Measurements from ENCODE around the gene APOL3.
"Not testable (repeated sequence)": the region's sequence is repeated elsewhere in the genome, so short reads cannot be mapped to it uniquely, and the experiment has no call there.

APOL3 gene

GRCh38 chr22:36124666-36125065 is 35.9 kb downstream of the APOL3 start:
- no peak overlapping the region for H3K4me3 ChIP-seq (ENCODE audit: low read depth, low read length)
- DNase-seq (ENCODE audit: low read depth, low spot score), result no peak
- TF ChIP-seq, protein P1, sequence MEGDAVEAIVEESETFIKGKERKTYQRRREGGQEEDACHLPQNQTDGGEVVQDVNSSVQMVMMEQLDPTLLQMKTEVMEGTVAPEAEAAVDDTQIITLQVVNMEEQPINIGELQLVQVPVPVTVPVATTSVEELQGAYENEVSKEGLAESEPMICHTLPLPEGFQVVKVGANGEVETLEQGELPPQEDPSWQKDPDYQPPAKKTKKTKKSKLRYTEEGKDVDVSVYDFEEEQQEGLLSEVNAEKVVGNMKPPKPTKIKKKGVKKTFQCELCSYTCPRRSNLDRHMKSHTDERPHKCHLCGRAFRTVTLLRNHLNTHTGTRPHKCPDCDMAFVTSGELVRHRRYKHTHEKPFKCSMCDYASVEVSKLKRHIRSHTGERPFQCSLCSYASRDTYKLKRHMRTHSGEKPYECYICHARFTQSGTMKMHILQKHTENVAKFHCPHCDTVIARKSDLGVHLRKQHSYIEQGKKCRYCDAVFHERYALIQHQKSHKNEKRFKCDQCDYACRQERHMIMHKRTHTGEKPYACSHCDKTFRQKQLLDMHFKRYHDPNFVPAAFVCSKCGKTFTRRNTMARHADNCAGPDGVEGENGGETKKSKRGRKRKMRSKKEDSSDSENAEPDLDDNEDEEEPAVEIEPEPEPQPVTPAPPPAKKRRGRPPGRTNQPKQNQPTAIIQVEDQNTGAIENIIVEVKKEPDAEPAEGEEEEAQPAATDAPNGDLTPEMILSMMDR (IDR thresholded peaks at IDR 0.05; ENCODE audit: insufficient read depth, low read length, missing control alignments), result no peak
- ChIA-PET POLR2A (interaction anchor here (0.6 kb wide), 1 partner anchor 195 kb away, joined by 3 read pairs; no protein-coding TSS in a partner anchor), CTCF (interaction anchor here (0.6 to 6.0 kb wide), 55 partner anchors 9 to 773 kb away, joined by 3 to 61 read pairs (median 4); partner anchors contain the start of gene APOL6)

DNA sequence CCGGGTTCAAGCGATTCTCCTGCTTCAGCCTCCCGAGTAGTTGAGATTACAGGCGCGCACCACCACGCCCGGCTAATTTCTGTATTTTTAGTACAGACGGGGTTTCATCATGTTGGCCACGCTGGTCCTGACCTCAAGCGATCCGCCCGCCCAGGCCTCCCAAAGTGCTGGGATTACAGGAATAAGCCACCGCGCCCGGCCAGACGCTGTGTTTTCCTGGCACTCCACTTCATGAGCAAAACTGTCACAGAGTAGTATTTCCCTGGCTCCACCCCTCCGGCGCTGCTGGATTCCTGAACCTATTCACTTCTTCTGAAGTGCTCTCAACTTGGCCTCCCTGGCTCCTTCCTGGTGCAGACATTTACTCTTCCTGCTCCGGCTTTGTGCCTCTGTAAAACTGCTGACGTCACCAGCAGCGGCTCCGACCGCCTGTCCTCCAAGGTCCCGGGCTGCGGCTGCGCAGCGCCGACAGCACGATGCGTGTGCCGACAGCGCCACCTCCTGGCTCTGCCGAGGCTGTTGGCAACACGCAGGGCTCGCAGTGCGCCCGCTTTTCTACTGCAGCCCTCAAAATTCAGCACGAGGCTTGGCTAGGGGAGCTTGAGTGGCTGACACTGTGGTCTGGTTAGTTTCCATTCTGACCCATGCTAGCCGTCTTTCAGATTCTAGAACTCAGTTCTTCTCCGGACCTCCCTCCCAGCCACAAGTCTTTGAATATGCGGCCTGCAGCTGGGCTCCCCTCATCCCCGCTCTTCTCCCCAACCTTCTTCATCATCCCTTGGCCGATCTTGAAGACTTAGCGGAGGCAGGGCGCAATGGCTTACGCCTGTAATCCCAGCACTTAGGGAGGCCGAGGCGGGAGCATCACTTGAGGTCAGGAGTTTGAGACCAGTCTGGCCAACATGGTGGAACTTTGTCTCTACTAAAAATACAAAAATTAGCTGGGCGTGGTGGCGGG is 36.6 kb downstream of the APOL3 start:
- CTCF ChIA-PET, result interaction anchor here (0.6 to 6.0 kb wide), 52 partner anchors 9 to 693 kb away, joined by 3 to 61 read pairs (median 4); partner anchors contain the start of gene APOL6
- TF ChIP-seq, protein P1 (IDR thresholded peaks at IDR 0.05; ENCODE audit: insufficient read depth, low read length, missing control alignments), result peak; percentile 99
- POLR2A ChIA-PET, result interaction anchor here (0.6 kb wide), 1 partner anchor 194 kb away, joined by 3 read pairs; no protein-coding TSS in a partner anchor
- H3K4me3 ChIP-seq (ENCODE audit: low read depth, low read length), result no peak overlapping the region
- peak; percentile 55 for DNase-seq (ENCODE audit: low read depth, low spot score)

DNA sequence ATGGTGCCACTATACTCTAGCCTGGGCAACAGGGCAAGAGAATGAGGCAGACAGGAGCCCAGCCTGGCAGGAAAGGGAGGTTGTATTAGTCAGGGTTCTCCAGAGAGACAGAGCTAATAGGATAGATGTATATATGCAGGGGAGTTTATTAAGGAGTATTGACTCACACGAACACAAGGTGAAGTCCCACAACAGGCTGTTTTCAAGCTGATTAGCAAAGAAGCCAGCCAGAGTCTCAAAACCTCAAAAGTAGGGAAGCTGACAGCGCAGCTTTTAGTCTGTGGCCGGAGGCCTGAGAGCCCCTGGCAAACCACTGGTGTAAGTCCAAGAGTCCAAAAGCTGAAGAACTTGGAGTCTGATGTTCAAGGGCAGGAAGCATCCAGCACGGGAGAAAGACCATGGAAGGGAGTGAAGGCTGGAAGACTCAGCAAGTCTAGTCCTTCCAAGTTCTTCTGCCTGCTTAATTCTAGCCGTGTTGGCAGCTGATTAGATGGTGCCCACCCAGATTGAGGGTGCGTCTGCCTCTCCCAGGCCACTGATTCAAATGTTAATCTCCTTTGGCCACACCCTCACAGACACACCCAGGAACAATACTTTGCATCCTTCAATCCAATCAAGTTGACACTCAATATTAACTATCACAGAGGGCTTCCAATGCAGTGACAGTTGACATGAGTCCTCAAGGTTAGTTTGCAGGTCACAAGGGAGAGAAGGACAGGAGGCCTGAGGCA is 39.8 kb downstream of the APOL3 start:
- POLR2A ChIA-PET; DNase-seq (ENCODE audit: low read depth, low spot score); H3K4me3 ChIP-seq (ENCODE audit: low read depth, low read length): not testable (repeated sequence)
- CTCF ChIA-PET, result interaction anchor here (0.8 to 3.0 kb wide), 5 partner anchors 10 to 195 kb away, joined by 3 to 16 read pairs (median 3); no protein-coding TSS in a partner anchor

GRCh38 chr22:36117053-36117554 is 43.5 kb downstream of the APOL3 start:
- POLR2A ChIA-PET, result no interaction called here
- CTCF ChIA-PET, result interaction anchor here (1.1 to 2.3 kb wide), 2 partner anchors 12 to 186 kb away, joined by 4 to 9 read pairs; no protein-coding TSS in a partner anchor
- TF ChIP-seq, protein P1 (IDR thresholded peaks at IDR 0.05; ENCODE audit: insufficient read depth, low read length, missing control alignments), result no peak
- H3K4me3 ChIP-seq (ENCODE audit: low read depth, low read length), result no peak overlapping the region
- no peak for DNase-seq (ENCODE audit: low read depth, low spot score)

- TF ChIP-seq, protein P1 (IDR thresholded peaks at IDR 0.05; ENCODE audit: insufficient read depth, low read length, missing control alignments), result no peak
- no peak for DNase-seq (ENCODE audit: low read depth, low spot score)
- CTCF ChIA-PET, result interaction anchor here (1.1 to 2.8 kb wide), 5 partner anchors 9 to 185 kb away, joined by 4 to 17 read pairs (median 8); no protein-coding TSS in a partner anchor
- POLR2A ChIA-PET, result interaction anchor here (0.6 kb wide), 1 partner anchor 16 kb away, joined by 3 read pairs; no protein-coding TSS in a partner anchor
- no peak overlapping the region for H3K4me3 ChIP-seq (ENCODE audit: low read depth, low read length)
These were observed 44.4 kb downstream of the APOL3 start for GRCh38 chr22:36116127-36116526.

DNA sequence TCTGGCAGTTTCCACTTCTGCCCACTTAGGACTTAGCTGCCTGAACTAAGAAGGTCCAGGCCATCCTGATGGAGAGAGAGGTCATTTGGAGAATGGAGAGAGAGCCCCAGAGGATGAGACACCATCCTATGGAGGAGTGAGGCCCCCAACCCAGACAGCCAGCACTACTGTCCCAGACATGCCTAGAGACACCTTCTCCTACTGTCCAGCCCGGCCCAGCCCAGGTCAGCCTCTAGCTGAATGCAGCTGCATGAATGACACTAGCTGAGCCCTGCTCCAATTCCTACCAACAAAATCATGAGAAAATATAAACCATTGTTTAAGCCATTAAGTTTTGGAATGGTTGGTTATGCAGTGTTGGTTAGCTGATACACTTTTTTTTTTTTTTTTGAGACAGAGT is 47.4 kb downstream of the APOL3 start:
- ChIA-PET POLR2A (no interaction called here), CTCF (interaction anchor here (1.1 kb wide), 2 partner anchors 47 to 260 kb away, joined by 3 to 4 read pairs; no protein-coding TSS in a partner anchor)
- no peak for DNase-seq (ENCODE audit: low read depth, low spot score)
- no peak overlapping the region for H3K4me3 ChIP-seq (ENCODE audit: low read depth, low read length)
- TF ChIP-seq, protein P1 (IDR thresholded peaks at IDR 0.05; ENCODE audit: insufficient read depth, low read length, missing control alignments), result no peak

Measured in AG04449 (cell line).